ENCODE results near the gene DIPK1A.

DIPK1A gene

GRCh38 chr1:92834617-92835016, 126.6 kb downstream of the DIPK1A start:
- no peaks in the 10 kb centered on the region for H3K27me3 Mint-ChIP-seq (ENCODE audit: low read depth, poor library complexity)
- no peak for DNase-seq
- H3K9me3 Mint-ChIP-seq: no peaks in the 10 kb centered on the region
- no peak for TF ChIP-seq CTCF (IDR thresholded peaks at IDR 0.05)
- peaks cover 62% of the 10 kb centered on the region for H3K36me3 Mint-ChIP-seq (ENCODE audit: low read depth)
- H3K4me3 Mint-ChIP-seq: peak overlapping the region; percentile 100
- H3K4me1 Mint-ChIP-seq: peaks cover 57% of the 10 kb centered on the region
- peak overlapping the region; percentile 96 for H3K27ac Mint-ChIP-seq

DNA sequence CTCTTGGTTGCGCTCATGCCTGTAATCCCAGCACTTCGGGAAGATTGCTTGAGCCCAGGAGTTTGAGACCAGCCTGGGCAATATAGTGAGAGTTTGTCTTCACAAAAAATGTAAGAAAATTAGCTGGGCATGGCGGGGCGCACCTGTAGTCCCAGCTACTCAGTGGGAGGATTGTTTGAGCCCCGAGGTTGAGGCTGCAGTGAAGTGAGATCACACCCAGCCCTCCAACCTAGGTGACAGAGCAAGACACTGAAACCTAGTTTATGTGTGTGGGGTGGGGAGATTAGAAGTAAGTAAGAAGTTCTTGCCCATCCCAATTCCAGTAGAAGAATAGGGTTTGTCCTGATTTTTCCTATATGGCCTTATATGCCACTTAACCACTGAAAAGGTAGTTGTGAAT, 127.4 kb downstream of the DIPK1A start:
- H3K4me1 Mint-ChIP-seq: peaks cover 57% of the 10 kb centered on the region
- peak overlapping the region; percentile 93 for H3K27ac Mint-ChIP-seq
- TF ChIP-seq CTCF (IDR thresholded peaks at IDR 0.05): no peak
- DNase-seq: no peak
- peaks cover 56% of the 10 kb centered on the region for H3K36me3 Mint-ChIP-seq (ENCODE audit: low read depth)
- peak overlapping the region; percentile 100 for H3K4me3 Mint-ChIP-seq
- no peaks in the 10 kb centered on the region for H3K9me3 Mint-ChIP-seq
- H3K27me3 Mint-ChIP-seq (ENCODE audit: low read depth, poor library complexity): no peaks in the 10 kb centered on the region

GRCh38 chr1:92832537-92833114, 128.6 kb downstream of the DIPK1A start:
- H3K36me3 Mint-ChIP-seq (ENCODE audit: low read depth): peaks cover 45% of the 10 kb centered on the region
- TF ChIP-seq CTCF (IDR thresholded peaks at IDR 0.05): no peak
- H3K27ac Mint-ChIP-seq: peak overlapping the region; percentile 100
- no peaks in the 10 kb centered on the region for H3K9me3 Mint-ChIP-seq
- H3K4me3 Mint-ChIP-seq: peak overlapping the region; percentile 100
- peaks cover 49% of the 10 kb centered on the region for H3K4me1 Mint-ChIP-seq
- H3K27me3 Mint-ChIP-seq (ENCODE audit: low read depth, poor library complexity): no peaks in the 10 kb centered on the region
- DNase-seq: no peak

DNA sequence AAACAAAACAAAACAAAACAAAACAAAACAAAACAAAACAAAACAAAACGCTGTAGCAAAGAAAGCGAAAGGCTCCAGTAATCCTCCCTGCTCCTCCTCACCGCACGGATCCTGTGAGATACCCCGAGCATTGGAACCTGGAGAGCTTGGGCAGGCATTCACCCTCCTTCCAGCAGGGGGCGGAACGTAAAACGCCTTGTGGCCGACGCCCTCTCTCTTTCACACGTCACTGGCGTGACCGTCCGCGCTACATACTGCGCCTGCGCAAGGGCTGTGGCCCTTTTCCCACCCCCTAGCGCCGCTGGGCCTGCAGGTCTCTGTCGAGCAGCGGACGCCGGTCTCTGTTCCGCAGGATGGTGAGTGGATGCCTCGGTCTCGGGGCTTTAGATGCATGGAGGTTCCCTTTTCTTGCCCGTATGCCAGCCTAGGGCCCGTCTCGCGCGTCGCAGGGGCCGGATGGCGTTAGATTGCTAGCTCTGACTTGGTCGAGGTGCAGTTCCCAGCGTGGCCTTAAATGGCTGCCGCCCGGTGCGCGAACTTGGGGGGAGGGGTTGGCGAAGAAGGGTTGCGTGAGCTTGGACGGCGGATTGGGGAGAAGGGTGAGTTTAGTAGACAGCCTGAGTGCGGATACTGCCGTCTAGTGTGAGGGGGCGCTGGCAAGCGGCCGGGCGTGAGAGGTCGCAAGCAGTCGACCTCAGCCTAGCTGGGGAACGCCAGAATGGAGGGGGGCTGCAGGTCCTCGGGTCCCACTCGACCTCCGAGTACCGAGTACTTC, 129.3 kb downstream of the DIPK1A start, which contains the start of gene RPL5:
Gene RPL5, plus strand, starts transcription at position 279 of the 775 bp plus-strand sequence. Its CDS starts 75 bp downstream, at position 354.
- peak within 1 kb of the TSS; percentile 100 for H3K4me3 Mint-ChIP-seq
- H3K4me1 Mint-ChIP-seq: peaks cover 42% of the 10 kb centered on the region
- peak; percentile 97 for DNase-seq
- no peaks in the 10 kb centered on the region for H3K27me3 Mint-ChIP-seq (ENCODE audit: low read depth, poor library complexity)
- peaks cover 39% of the 10 kb centered on the region for H3K36me3 Mint-ChIP-seq (ENCODE audit: low read depth)
- peak within 1 kb of the TSS; percentile 100 for H3K27ac Mint-ChIP-seq
- TF ChIP-seq CTCF (IDR thresholded peaks at IDR 0.05): peak; percentile 89
- no peaks in the 10 kb centered on the region for H3K9me3 Mint-ChIP-seq

GRCh38 chr1:92831368-92831761, 129.9 kb downstream of the DIPK1A start:
- DNase-seq: no peak
- peak overlapping the region; percentile 100 for H3K4me3 Mint-ChIP-seq
- peaks cover 34% of the 10 kb centered on the region for H3K36me3 Mint-ChIP-seq (ENCODE audit: low read depth)
- TF ChIP-seq CTCF (IDR thresholded peaks at IDR 0.05): no peak
- H3K27me3 Mint-ChIP-seq (ENCODE audit: low read depth, poor library complexity): no peaks in the 10 kb centered on the region
- H3K9me3 Mint-ChIP-seq: no peaks in the 10 kb centered on the region
- H3K27ac Mint-ChIP-seq: no peak overlapping the region
- H3K4me1 Mint-ChIP-seq: peaks cover 40% of the 10 kb centered on the region

All from nephron progenitor cell (in vitro differentiated cells).